ENCODE measurements around the gene CETP.
"Not testable (repeated sequence)": the region's sequence is repeated elsewhere in the genome, so short reads cannot be mapped to it uniquely, and the experiment has no call there.

The CETP gene

DNA sequence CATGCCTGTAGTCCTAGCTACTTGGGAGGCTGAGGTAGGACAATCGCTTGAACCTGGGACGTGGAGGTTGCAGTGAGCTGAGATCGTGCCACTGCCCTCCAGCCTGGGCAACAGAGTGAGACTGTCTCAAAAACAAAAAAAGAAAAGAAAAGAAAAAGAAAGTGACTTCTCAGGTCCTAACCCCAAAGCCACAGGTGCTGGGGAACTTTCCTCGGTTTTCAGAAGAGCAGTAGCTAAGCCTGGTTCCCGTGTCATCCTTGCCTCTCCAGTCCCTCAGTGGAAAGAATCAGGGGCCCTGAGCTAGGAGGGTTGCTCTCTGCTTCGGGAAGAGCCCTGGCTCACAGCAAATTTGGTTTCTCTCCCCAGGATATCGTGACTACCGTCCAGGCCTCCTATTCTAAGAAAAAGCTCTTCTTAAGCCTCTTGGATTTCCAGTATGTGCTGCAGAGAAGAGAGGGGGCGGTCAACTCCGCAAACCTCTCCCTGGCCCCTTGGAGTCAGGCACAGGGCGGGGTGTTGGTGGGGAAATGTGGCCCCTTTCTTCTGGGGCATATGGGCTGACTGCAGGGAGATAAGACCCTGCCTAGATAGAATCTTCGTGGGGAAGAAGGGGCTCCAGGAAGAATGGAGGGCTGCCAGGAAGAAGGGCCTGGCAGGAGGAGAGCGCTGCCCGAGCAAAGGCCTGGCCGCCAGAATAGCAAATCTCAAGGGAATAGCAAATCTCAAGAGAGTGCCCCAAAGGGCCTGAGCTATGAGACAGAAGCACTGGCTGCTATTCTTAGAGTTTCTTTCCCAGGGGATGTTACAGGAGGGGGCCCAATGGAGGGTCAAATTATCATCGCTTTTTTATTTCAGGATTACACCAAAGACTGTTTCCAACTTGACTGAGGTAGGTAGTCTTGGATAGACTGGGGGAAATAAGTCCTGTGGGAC is 19.3 kb downstream of the CETP start:
- FAIRE-seq (no peak), DNase-seq (ENCODE audit: low spot score) (no peak)

DNA sequence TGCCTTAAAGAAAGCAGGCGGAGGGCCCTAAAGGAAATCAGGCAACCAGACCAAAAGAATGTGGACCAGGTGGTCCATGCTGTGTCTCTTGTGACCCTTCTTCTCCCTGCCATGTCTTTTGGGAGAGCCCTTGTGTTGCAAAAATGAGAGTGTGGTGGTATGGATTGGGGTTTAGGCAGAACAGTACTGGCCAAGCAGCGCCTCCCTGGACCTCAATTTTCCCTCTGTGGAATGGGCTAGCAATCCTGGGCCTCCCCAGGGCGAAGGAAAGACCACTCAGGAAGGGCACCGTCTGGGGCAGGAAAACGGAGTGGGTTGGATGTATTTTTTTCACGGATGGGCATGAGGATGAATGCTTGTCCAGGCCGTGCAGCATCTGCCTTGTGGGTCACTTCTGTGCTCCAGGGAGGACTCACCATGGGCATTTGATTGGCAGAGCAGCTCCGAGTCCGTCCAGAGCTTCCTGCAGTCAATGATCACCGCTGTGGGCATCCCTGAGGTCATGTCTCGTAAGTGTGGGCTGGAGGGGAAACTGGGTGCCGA is 20.1 kb downstream of the CETP start:
- FAIRE-seq, result no peak
- no peak for DNase-seq (ENCODE audit: low spot score)

DNA sequence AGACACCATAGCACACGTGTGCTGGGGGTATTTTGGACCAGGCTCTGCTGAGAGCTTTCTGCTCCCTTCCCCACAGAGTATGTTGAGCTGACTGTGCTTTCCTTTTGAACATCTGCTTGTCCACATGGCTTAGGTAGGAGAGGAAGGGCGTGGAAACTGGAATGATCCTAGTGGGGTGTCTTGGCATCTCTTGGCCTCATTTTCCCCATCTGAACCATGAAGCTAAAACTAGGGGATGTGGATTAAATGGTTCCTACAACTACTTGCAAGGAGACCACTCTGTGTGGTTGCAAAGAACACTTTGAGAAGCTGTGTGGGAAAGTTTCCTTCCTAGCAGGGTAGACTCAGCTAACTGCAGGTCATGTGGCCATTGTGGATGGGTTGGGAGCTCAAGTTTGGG is 20.9 kb downstream of the CETP start:
- no peak for DNase-seq (ENCODE audit: low spot score)
- FAIRE-seq, result no peak

DNA sequence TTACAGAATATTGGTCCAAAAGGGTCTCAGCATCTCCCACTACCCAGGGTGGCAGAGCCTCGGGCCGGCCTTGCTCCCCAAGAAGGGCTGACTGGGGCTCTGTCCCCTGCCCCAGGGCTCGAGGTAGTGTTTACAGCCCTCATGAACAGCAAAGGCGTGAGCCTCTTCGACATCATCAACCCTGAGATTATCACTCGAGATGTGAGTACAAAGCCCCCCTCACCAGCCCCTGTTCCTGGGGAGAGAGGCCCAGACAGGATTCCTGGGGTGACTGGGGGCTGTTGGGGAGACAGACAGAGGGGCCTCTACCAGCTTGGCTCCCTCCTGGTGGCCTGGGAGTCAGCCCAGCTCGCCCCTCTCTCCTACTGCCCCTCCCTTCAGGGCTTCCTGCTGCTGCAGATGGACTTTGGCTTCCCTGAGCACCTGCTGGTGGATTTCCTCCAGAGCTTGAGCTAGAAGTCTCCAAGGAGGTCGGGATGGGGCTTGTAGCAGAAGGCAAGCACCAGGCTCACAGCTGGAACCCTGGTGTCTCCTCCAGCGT is 21.5 kb downstream of the CETP start:
- no peak for FAIRE-seq
- DNase-seq (ENCODE audit: low spot score), result no peak

DNA sequence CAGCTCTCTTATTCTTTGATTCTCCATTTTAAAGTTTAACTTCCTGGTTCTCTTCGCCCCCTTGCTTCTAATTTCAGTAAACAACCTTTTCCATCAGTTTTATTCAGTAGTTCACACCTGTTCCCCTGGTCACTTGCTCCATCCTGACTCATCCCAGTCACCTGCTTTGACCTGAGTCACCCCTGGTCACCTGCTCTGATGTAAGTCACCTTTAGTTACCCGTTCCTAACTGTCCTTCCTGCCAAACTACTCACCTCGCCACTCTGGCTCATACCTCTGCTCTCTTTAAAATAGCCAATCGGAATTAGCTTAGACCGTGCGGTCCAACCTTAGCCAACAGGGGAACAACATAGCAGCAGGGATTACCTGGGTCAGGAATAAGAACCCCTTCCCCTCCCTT is 22.9 kb downstream of the CETP start:
- no peak for DNase-seq (ENCODE audit: low spot score)
- FAIRE-seq, result no peak

DNA sequence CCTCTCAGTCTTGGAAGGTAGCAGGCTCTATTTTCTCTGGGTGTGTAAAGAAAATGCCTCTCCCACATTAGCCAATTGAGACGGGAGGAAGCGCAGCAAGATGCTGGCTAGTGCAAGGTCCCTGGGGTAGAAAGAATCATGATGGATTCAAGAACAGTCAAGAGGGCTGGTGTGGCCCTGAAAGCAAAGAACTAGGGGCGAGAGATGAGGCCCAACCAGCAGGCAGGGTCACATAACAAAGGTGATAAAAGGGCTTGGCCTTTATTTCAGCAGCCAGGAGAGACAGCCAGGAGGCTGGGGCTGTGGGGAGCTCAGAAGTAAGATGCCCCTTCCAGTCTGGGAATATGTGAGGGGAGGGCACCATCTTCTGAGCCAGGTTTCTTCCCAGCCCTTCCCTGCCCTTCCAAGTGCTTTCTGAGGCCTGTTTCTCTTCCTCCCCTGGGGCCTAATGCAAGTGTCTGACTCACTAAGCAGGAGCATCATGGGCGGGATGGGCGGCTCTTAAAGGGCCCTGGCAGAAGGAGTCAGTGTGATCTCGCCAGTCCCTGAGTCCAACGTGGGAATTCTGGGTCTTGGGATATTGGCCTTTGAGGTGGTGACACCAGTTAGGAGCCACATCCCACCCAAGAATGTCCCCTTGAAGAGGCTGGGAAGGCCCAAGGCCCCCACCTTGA is 23.7 kb downstream of the CETP start:
- DNase-seq (ENCODE audit: low spot score) (peak; percentile 61), FAIRE-seq (peak; percentile 50)

DNA sequence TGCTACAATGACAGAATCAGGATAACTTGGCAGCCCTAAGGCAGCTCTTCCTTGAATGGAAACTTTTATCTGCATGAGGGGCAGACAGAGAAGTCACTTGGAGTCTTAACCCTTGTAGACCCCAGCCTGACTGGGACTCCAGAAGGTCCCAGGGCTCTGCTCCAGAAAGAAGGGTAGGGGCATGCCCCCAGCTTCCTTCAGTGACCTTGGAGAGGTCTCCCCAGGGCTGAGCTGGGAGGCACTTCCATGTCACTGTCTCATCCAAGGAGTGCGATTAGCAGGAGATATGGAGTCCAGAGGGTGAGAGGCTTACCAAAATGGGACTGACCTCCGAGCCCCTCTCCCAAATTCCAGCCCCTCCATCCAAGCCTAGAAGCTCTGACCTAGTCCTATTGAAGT is 24.2 kb downstream of the CETP start:
- DNase-seq (ENCODE audit: low spot score), result no peak
- no peak for FAIRE-seq

DNA sequence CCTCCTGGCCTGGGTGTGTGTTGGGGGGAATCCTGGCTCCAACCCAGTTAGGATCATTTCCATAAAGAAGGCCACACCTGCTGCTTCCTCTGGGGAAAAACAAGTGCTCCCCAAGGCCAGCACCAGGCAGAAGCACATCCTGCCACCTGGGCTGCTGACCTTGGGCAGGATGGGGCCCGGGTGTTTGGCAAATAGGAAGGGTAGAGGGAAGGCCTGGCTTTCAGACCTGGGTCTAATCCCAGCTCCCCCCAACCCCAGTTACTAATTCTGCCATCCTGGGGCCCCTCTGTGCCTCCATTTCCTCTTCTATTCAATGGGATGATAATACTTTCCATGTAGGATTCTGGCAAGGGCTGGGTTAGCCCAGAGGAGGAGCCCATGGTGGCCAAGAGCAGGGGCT is 24.6 kb downstream of the CETP start:
- DNase-seq (ENCODE audit: low spot score) (no peak), FAIRE-seq (no peak)

DNA sequence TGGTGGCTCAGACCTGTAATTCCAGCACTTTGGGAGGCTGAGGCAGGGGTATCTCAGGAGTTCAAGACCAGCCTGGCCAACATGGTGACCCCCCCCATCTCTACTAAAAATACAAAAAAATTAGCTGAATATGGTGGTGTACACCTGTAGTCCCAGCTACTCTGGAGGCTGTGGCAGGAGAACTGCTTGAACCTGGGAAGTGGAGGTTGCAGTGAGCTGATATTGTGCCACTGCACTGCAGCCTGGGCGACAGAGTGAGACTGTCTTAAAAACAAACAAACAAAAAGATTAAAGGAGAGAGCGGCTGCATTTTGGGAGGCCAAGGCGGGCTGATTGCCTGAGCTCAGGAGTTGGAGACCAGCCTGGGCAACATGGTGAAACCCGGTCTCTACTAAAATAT is 25.2 kb downstream of the CETP start:
- not testable (repeated sequence) for DNase-seq (ENCODE audit: low spot score); FAIRE-seq

DNA sequence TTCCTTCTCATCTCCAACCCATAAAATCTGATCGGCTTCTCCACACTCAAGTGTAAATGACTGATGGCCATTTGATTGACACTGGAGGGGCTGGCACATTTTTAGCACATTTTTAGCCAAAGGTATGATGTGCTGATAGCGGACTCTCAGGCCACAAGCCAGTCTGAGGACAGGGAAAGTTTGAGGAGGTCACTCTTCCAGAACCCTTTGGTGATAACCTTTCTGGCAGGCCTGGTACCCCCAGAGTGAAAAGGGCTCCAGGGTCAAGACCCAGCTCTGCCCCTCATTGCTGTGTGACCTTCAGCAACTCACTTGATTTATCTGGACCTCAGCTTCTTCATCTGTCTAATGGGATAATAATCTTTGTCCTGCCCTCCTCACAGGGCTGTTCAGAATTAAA is 25.9 kb downstream of the CETP start:
- FAIRE-seq, result no peak
- no peak for DNase-seq (ENCODE audit: low spot score)

DNA sequence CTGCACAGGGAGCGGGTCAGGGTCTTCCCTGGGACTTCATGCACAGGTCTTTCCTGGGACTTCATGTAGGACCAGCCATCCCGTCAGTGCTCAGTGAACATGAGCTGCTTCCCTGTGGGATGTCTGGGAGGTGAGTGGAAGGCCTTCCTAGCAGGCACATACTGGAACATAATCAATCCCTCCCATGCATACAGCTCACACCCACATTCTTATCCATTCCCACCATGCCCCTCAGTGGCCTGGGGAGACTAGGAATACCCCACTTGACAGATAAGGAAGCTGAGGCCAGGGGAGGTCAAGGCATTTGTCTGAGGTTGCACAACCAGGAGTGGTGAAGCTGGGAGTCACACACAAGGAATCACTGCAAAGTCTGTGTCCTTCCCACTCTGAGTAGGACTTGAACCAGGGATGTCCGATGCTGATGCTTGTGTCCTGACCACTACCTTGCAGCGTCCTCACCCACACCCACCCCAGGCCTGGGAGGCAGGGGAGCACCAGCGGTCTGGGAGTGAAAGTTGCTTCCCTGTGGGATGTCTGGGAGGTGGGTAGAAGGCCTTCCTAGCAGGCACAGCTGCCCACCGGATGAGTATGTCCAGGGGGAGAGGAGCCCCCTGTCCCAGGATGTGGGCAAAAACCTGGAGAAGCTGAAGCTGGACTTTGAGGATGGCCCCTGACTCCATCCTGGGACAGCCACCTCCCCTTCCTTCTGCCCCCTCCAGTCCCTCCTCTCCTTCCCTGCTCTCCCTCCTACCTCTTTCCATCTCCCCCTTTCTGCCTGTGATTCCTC is 26.6 kb downstream of the CETP start:
- FAIRE-seq, result no peak
- no peak for DNase-seq (ENCODE audit: low spot score)

DNA sequence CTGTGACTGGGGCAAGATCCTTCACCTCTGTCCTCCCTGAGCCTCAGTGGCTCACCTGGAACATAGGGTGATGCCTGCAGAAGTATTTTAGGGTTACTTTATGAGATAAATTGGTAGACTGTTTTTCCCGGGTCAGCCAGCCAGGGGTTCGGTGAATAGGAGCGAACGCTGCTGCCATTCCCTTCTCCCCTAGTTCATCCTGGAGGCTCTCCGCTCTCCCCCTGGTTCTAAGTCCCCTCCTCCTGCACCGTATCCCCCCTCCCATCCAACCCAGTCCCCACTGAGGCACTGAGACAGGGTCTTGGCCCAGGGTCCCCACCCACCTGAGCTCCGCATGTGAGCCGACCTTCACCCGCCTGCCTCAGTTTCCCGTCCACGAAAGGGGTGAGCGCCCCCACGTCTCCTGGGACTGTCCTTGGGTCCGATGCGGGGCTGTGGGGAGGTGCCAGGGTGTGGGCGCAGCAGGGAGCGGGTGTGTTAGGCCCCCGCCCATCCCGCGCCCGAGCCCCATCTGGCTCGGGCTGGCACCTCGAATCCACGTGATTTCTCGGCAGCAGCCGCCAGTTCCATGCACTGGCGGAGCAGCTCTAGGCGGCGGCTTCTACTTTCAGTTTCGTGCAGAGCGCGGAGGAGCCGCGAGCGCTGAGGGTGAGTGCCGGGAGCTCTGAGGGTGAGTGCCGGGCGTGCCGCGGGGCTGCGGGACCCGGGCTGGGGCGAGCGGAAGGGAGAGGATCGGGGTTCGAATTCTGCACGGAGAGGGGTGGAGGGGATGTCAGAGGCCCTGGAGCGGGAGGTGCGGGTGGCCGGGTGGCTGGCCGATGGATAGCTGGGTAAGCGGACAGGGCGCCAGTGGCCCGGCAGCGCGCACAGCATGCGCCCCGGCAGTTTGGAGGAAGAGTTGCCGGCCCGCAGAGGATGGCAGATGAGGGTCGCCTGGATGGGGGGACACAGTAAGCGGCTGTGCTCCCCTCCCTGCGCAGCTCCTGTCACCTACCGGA is 27.5 kb downstream of the CETP start, which contains the start of gene NLRC5:
NLRC5 (plus strand) TSS at position 610 of the 998 bp plus-strand sequence. CDS start 31,156 bp downstream, outside the sequence.
- DNase-seq (ENCODE audit: low spot score) (peak; percentile 60), FAIRE-seq (no peak)

DNA sequence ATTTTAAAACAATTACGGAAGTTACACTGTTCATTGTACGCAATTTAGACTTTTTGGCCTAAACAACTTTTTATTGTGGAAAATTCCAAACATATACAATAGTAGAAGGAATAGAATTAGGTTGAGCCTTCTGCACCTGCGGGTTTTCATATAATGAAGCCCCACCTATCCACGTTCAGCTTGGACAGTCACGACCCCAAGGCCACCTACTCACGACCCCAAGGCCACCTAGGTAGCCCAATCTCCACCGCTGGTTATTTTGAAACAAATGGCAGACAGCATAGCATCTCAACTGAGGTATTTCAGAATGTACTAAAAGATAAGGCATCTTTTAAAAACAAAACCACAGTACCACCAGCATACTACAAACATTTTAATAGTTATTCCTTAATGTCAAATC is 28.2 kb downstream of the CETP start:
- DNase-seq (ENCODE audit: low spot score) (no peak), FAIRE-seq (no peak)

DNA sequence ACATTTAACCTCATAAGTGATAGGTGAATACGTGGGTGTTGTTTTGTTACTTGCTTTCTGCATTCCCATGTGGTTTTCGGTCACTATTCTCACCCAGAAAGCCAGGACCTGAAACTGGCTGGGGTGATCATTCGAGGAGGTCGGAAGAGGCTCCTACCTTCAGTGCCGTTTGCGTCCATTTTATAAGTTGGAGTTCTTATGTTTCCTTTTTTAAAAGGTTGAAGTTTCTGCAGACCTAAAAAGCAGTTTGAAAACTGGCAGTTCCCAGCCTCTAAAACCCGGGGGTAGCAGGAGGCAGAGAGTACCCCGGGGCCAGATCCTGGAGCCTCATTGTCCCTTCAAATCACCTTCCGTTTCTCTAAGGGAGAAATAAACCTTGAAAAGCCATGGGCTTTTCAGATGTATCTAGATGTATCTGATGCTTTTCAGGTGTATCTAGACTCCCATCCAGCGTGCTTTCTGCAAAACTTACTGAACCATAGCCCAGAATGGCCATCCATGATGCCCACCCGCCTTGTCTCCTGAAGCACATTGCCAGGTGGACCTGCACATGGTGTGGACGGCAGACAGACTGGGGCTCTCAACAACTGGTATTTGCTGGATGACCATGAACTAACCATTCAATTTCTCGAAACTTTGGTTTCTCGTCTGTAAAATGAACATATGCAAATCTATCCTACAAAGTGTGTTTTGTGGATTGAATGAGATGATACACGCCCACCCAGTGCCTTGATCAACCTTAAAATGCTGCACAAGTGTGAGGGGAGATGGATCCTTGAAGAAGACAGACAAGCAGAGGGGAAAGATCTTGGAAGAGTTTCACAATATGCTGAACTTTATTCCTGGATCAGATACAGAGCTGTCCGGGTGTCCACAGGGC is 28.9 kb downstream of the CETP start:
- no peak for FAIRE-seq
- no peak for DNase-seq (ENCODE audit: low spot score)

DNA sequence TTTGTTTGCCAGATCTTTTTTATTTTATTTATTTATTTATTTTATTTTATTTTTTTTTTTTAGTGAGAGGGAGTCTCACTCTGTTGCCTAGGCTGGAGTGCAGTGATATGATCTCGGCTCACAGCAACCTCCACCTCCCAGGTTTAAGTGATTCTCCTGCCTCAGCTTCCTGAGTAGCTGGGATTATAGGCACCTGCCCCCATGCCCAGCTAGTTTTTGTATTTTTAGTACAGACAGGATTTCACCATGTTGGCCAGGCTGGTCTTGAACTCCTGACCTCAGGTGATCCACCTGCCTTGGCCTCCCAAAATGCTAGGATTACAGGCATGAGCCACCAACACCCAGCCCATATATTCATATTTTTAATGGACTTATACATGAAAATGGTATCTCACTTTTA is 30.7 kb downstream of the CETP start:
- FAIRE-seq, result not testable (repeated sequence)

DNA sequence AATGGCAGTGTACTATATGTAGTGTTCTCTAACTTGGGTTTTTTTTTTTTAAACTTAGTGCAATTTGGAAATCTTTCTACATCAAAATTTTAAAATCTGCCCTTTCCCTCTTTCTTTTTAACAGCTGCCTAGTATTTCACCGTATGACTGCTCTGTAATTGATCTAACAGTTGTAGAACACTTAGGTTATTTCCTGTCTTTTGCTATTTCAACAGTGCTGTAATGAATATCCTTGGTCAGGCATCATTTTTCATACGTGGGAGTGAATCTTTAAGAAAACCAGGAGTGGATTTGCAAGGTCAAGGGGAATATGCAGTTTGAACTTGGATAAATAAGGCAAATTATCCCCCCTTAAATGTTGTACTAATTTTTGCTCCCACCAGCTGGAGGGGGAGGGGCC is 31.5 kb downstream of the CETP start:
- FAIRE-seq, result no peak

More for the DNA sequence above, 30.7 kb downstream of the CETP start:
- DNase-seq (ENCODE audit: low spot score), result not testable (repeated sequence)

DNA sequence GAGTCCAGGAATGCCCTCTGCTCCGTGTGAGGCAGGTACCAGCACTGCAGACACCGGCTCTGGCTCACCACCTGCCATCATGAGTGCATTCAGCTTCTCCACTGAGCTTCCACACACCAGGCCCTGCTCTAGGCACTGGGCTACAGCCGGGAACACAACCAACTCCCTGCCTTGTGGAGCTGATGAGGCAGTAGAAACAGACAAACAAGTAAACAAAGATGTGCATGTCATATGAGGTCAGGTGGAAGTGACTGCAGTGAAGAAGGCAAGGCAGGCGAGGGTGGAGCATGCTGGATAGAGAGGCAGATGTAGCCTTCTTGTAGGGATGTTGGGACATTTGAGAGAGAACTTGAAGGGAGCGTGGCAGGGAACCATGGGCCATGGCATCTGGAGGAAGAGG is 32.6 kb downstream of the CETP start:
- no peak for FAIRE-seq
- DNase-seq (ENCODE audit: low spot score), result no peak

More for the DNA sequence above, 31.5 kb downstream of the CETP start:
- DNase-seq (ENCODE audit: low spot score), result no peak

DNA sequence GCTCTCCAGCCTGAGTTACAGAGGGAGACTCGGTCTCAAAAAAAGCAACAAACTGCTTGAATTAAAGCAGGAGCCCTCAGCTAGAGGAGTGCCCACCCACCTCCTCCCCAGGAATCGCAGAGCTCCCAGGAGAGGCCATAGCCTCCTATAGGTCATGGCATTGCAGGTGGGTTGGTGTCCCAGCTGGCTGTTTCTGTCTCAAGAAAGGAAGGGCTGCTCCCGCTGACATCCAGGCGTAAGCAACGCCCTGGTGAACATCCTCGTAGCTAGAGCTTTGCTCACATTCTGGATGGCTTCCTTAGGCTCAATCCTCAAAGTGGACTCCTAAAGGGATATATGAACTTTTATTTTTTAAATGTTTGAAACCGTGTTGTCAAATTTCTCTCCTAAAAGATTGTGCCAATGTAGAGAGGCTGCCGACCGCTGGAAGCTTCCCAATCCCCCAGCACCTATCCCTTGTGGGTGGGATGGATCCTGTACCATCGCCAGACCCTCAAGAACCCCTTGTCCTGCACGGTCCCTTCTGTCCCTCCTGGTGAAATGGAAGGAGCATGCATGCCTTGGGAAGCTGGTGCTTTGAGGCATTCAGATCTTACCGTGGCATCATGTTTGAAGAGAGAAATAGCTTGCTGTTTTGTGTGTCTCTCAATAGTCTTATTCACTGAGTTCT is 33.5 kb downstream of the CETP start:
- no peak for DNase-seq (ENCODE audit: low spot score)
- FAIRE-seq, result no peak
